GM23338 (cell line): ENCODE measurements around the gene WWOX. TPM values are rescaled to one million over a fixed set of nuclear protein-coding genes. Genes with fewer than 3 reads are reported as not detected.

ENCODE experiments used
- ATAC-seq: fragments of 200-7000 bp; cut with Tn5 transposase; 3 replicates; pipeline ENCODE4 v1.9.1; 2020
- DNase-seq: peaks from one replicate; pipeline ENCODE4 v3.0.0-alpha.2; 2015; ENCODE audit warnings: low spot score
- H2AFZ ChIP-seq: fragments of 200-600 bp; sonication (generic); 2 replicates; pipeline ENCODE4 v1.8.0; 2016; ENCODE audit warnings: antibody characterized with exemption, mild to moderate bottlenecking, moderate library complexity
- H3F3A ChIP-seq: fragments of 200-600 bp; sonication (generic); replicated peaks from 2 replicates; pipeline ENCODE4 v1.8.0; 2017; ENCODE audit warnings: antibody characterized with exemption, mixed run types, low read depth
- H3K27ac ChIP-seq: fragments of 200-600 bp; sonication (generic); 2 replicates; pipeline ENCODE4 v1.6.1; 2016; ENCODE audit warnings: low read depth
- H3K27me3 ChIP-seq: fragments of 200-600 bp; sonication (generic); 2 replicates; pipeline ENCODE4 v1.8.0; 2016; ENCODE audit warnings: mild to moderate bottlenecking, mixed run types, moderate library complexity; ENCODE audit not compliant: insufficient read depth
- H3K36me3 ChIP-seq: fragments of 200-600 bp; sonication (generic); 2 replicates; pipeline ENCODE4 v1.8.0; 2016; ENCODE audit warnings: mild to moderate bottlenecking; ENCODE audit not compliant: insufficient read depth
- H3K4me1 ChIP-seq: fragments of 200-600 bp; sonication (generic); 2 replicates; pipeline ENCODE4 v1.8.0; 2016; ENCODE audit warnings: mild to moderate bottlenecking, moderate library complexity; ENCODE audit not compliant: insufficient read depth
- H3K4me2 ChIP-seq: fragments of 200-600 bp; sonication (generic); 2 replicates; pipeline ENCODE4 v1.7.1; 2017; ENCODE audit warnings: mixed run types
- H3K4me3 ChIP-seq: fragments of 200-600 bp; sonication (generic); 2 replicates; pipeline ENCODE4 v1.6.1; 2016; ENCODE audit warnings: mixed run types
- H3K79me2 ChIP-seq: fragments of 200-600 bp; sonication (generic); replicated peaks from 2 replicates; pipeline ENCODE4 v1.8.0; 2017; ENCODE audit warnings: mild to moderate bottlenecking; ENCODE audit not compliant: insufficient read depth
- H3K9me2 ChIP-seq: fragments of 200-600 bp; sonication (generic); 2 replicates; pipeline ENCODE4 v1.8.0; 2017; ENCODE audit not compliant: insufficient read depth
- H4K20me1 ChIP-seq: fragments of 200-600 bp; sonication (generic); replicated peaks from 2 replicates; pipeline ENCODE4 v1.8.0; 2017; ENCODE audit warnings: mild to moderate bottlenecking; ENCODE audit not compliant: insufficient read depth
- H3K27ac Mint-ChIP-seq: 2 replicates; pipeline ENCODE4 v1.8.0; 2020; ENCODE audit warnings: inconsistent platforms, mild to moderate bottlenecking, moderate library complexity, mixed read lengths
- H3K27me3 Mint-ChIP-seq: 3 replicates; pipeline ENCODE4 v1.8.0; 2022; ENCODE audit warnings: low read depth, mild to moderate bottlenecking, moderate library complexity, mixed read lengths, inconsistent platforms; ENCODE audit not compliant: insufficient read depth, poor library complexity
- H3K36me3 Mint-ChIP-seq: 3 replicates; pipeline ENCODE4 v1.8.0; 2021; ENCODE audit warnings: low read depth, mild to moderate bottlenecking, inconsistent platforms, moderate library complexity, mixed read lengths
- H3K4me1 Mint-ChIP-seq: 3 replicates; pipeline ENCODE4 v1.8.0; 2020; ENCODE audit warnings: mild to moderate bottlenecking, inconsistent platforms, mixed read lengths
- H3K4me3 Mint-ChIP-seq: 3 replicates; pipeline ENCODE4 v1.8.0; 2021; ENCODE audit warnings: moderate library complexity, mild to moderate bottlenecking, inconsistent platforms, mixed read lengths
- H3K9me3 Mint-ChIP-seq: 3 replicates; pipeline ENCODE4 v1.8.0; 2020; ENCODE audit warnings: moderate library complexity, mild to moderate bottlenecking, inconsistent platforms, mixed read lengths
- CREB1 ChIP-seq: fragments of 250-450 bp; sonication (Bioruptor Pico); IDR thresholded peaks from 2 replicates; pipeline ENCODE4 v1.5.0; 2020; ENCODE audit warnings: low read depth, mild to moderate bottlenecking, moderate library complexity
- CTCF ChIP-seq, 2 experiments: fragments of 200-600 bp in 1 of 2; sonication (generic) in 1 of 2; conservative IDR thresholded peaks; 2 replicates each; pipeline versions ENCODE4 v1.5.1 to v1.6.1; 2016 to 2017; ENCODE audit warnings: antibody characterized with exemption in 2 of 2, low read depth in 2 of 2, mild to moderate bottlenecking in 2 of 2, moderate library complexity in 1 of 2
- ETS1 ChIP-seq: IDR thresholded peaks from 2 replicates; pipeline ENCODE4 v1.6.1; 2016; ENCODE audit warnings: antibody characterized with exemption
- EZH2 ChIP-seq: fragments of 200-600 bp; sonication (generic); IDR thresholded peaks from one replicate; pipeline ENCODE4 v1.8.0; 2017; ENCODE audit warnings: antibody characterized with exemption, mild to moderate bottlenecking, low read depth; ENCODE audit not compliant: unreplicated experiment
- EZH2phosphoT487 ChIP-seq: fragments of 200-600 bp; sonication (generic); IDR thresholded peaks from one replicate; pipeline ENCODE4 v1.8.1; 2018; ENCODE audit warnings: antibody characterized with exemption; ENCODE audit not compliant: unreplicated experiment
- JUNB ChIP-seq: IDR thresholded peaks from one replicate; pipeline ENCODE4 v1.6.1; 2016; ENCODE audit warnings: antibody characterized with exemption; ENCODE audit not compliant: unreplicated experiment
- NANOG ChIP-seq: IDR thresholded peaks from 2 replicates; pipeline ENCODE4 v1.6.1; 2016; ENCODE audit warnings: antibody characterized with exemption, borderline replicate concordance
- POLR2AphosphoS5 ChIP-seq: IDR thresholded peaks from 2 replicates; pipeline ENCODE4 v1.6.1; 2016; ENCODE audit warnings: antibody characterized with exemption, low read depth
- REST ChIP-seq: IDR thresholded peaks from one replicate; pipeline ENCODE4 v1.6.1; 2018; ENCODE audit warnings: antibody characterized with exemption; ENCODE audit not compliant: unreplicated experiment
- STAT1 ChIP-seq: IDR thresholded peaks from one replicate; pipeline ENCODE4 v1.6.1; 2016; ENCODE audit warnings: antibody characterized with exemption; ENCODE audit not compliant: unreplicated experiment
- ZNF114 ChIP-seq: fragments of 250-450 bp; sonication (Bioruptor Pico); IDR thresholded peaks from 2 replicates; pipeline ENCODE4 v1.5.0; 2020; ENCODE audit warnings: mild to moderate bottlenecking, moderate library complexity
- ZNF331 ChIP-seq: fragments of 250-450 bp; sonication (Bioruptor Pico); IDR thresholded peaks from 2 replicates; pipeline ENCODE4 v1.5.0; 2020; ENCODE audit warnings: low read depth, mild to moderate bottlenecking, moderate library complexity
- ZNF462 ChIP-seq: fragments of 250-450 bp; sonication (Bioruptor Pico); IDR thresholded peaks from 2 replicates; pipeline ENCODE4 v1.5.0; 2020; ENCODE audit warnings: mild to moderate bottlenecking, moderate library complexity
- polyA plus RNA-seq: library from polyadenylated mRNA; unstranded; fragments of >200 nt; fragmentation: Nextera tagmentation; extraction: Ambion mirVana; gene quantifications from 2 replicates; pipeline ENCODE4 v1.2.1, GENCODE V29; 2016
- total RNA-seq: library from RNA; depleted of rRNA; stranded (reverse); fragments of >200 nt; shearing (Covaris generic); gene quantifications from 2 replicates; pipeline ENCODE4 v1.2.3, GENCODE V29; 2014

The WWOX gene
- total and polyA plus RNA-seq, 2 experiments from 2014 or later = 10.0 to 19.3 TPM

- Mint-ChIP-seq H3K27ac (no peak overlapping the region), H3K27me3 (peaks cover 5% of the 10 kb centered on the region), H3K36me3 (peaks cover 7% of the 10 kb centered on the region; the same call in 2 of the 3 replicates), H3K9me3 (peaks cover 5% of the 10 kb centered on the region), H3K4me3 (no peak overlapping the region), H3K4me1 (peaks cover 8% of the 10 kb centered on the region; the same call in 1 of the 3 replicates)
- no peaks in the 10 kb centered on the region for H3K79me2 ChIP-seq
- no peaks in the 10 kb centered on the region for H3F3A ChIP-seq
- H4K20me1 ChIP-seq = no peaks in the 10 kb centered on the region
- DNase-seq (no peak), ATAC-seq (no peak)
- no peak overlapping the region for H3K4me2 ChIP-seq
- peaks cover 8% of the 10 kb centered on the region for H3K4me1 ChIP-seq
- no peak overlapping the region for H3K4me3 ChIP-seq
- TF ChIP-seq EZH2phosphoT487 (no peak), ZNF462 (no peak), CTCF (conservative IDR thresholded peaks at IDR 0.05; ENCODE audit: low read depth in 2 of 2) (no peak), ZNF114 (CRISPR knock-in tag) (no peak), CREB1 (CRISPR knock-in tag) (no peak), REST (no peak), POLR2AphosphoS5 (no peak), ZNF331 (CRISPR knock-in tag) (no peak), STAT1 (no peak), NANOG (no peak), ETS1 (no peak), JUNB (no peak), EZH2 (no peak)
- no peaks in the 10 kb centered on the region for H3K27me3 ChIP-seq
- H2AFZ ChIP-seq = no peak overlapping the region
- H3K27ac ChIP-seq = no peak overlapping the region
- peaks cover 13% of the 10 kb centered on the region for H3K9me2 ChIP-seq
- H3K36me3 ChIP-seq = no peaks in the 10 kb centered on the region; the same call in 1 of the 2 replicates
Measured at GRCh38 chr16:78402833-78403232, 303.4 kb downstream of the WWOX start.
